ENCODE measurements around the gene VDAC2. TPM values are rescaled to one million over a fixed set of nuclear protein-coding genes. Genes with fewer than 3 reads are reported as not detected.

VDAC2 gene
- total and polyA plus RNA-seq, 2 experiments from 2014 or later: 242 to 311 TPM

GRCh38 chr10:75208181-75208580, 2.4 kb upstream of the VDAC2 start (continued):
- no peak for TF ChIP-seq ETS1 (IDR thresholded peaks at IDR 0.05)

- no peaks in the 10 kb centered on the region for H3K9me2 ChIP-seq (ENCODE audit: insufficient read depth)
- DNase-seq (ENCODE audit: low spot score) (no peak), ATAC-seq (no peak)
- H3K27ac Mint-ChIP-seq: peak overlapping the region; percentile 98
- peak overlapping the region; percentile 89 for H2AFZ ChIP-seq
- H3K27me3 ChIP-seq (ENCODE audit: insufficient read depth): no peaks in the 10 kb centered on the region
- no peaks in the 10 kb centered on the region for H3K9me3 Mint-ChIP-seq
- peaks cover 16% of the 10 kb centered on the region for H3K36me3 ChIP-seq (ENCODE audit: insufficient read depth)
- H3K4me1 ChIP-seq (ENCODE audit: insufficient read depth): peaks cover 6% of the 10 kb centered on the region
- H3K79me2 ChIP-seq (replicated peaks; ENCODE audit: insufficient read depth): peaks cover 36% of the 10 kb centered on the region
- 0 out of 2 replicates have a peak, but pooled peaks cover 8% of the 10 kb centered on the region for H3F3A ChIP-seq (replicated peaks; ENCODE audit: low read depth)
- H3K27ac ChIP-seq (ENCODE audit: low read depth): peak overlapping the region; percentile 83; the same call in 1 of the 2 replicates
- peak overlapping the region; percentile 96 for H3K4me3 Mint-ChIP-seq
- H3K27me3 Mint-ChIP-seq (ENCODE audit: insufficient read depth, low read depth, poor library complexity): peaks cover 6% of the 10 kb centered on the region
- peaks cover 31% of the 10 kb centered on the region for H3K36me3 Mint-ChIP-seq (ENCODE audit: low read depth)
- peak overlapping the region; percentile 82 for H3K4me2 ChIP-seq
- peak overlapping the region; percentile 99 for H3K4me3 ChIP-seq
- H3K4me1 Mint-ChIP-seq: peaks cover 32% of the 10 kb centered on the region
- peaks cover 16% of the 10 kb centered on the region for H4K20me1 ChIP-seq (replicated peaks; ENCODE audit: insufficient read depth)
- TF ChIP-seq CTCF (conservative IDR thresholded peaks at IDR 0.05; ENCODE audit: low read depth in 2 of 2) (no peak), POLR2AphosphoS5 (IDR thresholded peaks at IDR 0.05; ENCODE audit: low read depth) (no peak), ETS1 (IDR thresholded peaks at IDR 0.05) (no peak), ZNF462 (CRISPR knock-in tag; IDR thresholded peaks at IDR 0.05) (no peak), ZNF114 (CRISPR knock-in tag; IDR thresholded peaks at IDR 0.05) (no peak), REST (IDR thresholded peaks at IDR 0.05; ENCODE audit: unreplicated experiment) (no peak), EZH2phosphoT487 (IDR thresholded peaks at IDR 0.05; ENCODE audit: unreplicated experiment) (no peak), ZNF331 (CRISPR knock-in tag; IDR thresholded peaks at IDR 0.05; ENCODE audit: low read depth) (no peak), CREB1 (CRISPR knock-in tag; IDR thresholded peaks at IDR 0.05; ENCODE audit: low read depth) (no peak)
Measured at GRCh38 chr10:75209086-75209920, 1.3 kb upstream of the VDAC2 start.

Data from GM23338 (cell line).